Measurements from ENCODE around the gene DCC.

DNA sequence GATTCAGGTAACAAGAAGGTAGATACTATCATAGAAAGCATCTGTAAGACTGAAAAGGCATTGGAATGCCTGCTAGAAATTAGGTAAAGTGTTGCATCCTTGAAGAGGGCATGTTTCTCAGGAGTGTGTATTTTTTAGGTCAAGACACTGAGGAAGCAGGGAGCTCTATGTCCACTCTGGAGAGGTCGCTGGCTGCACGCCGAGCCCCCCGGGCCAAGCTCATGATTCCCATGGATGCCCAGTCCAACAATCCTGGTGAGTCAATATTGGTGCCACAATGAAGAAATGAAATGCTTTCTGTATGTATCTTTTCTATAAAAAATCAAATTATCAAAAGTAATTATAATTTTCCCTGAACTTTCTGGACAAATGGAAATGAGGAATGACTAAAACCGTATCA is 1127.8 kb downstream of the DCC start:
- TF ChIP-seq, protein P1, sequence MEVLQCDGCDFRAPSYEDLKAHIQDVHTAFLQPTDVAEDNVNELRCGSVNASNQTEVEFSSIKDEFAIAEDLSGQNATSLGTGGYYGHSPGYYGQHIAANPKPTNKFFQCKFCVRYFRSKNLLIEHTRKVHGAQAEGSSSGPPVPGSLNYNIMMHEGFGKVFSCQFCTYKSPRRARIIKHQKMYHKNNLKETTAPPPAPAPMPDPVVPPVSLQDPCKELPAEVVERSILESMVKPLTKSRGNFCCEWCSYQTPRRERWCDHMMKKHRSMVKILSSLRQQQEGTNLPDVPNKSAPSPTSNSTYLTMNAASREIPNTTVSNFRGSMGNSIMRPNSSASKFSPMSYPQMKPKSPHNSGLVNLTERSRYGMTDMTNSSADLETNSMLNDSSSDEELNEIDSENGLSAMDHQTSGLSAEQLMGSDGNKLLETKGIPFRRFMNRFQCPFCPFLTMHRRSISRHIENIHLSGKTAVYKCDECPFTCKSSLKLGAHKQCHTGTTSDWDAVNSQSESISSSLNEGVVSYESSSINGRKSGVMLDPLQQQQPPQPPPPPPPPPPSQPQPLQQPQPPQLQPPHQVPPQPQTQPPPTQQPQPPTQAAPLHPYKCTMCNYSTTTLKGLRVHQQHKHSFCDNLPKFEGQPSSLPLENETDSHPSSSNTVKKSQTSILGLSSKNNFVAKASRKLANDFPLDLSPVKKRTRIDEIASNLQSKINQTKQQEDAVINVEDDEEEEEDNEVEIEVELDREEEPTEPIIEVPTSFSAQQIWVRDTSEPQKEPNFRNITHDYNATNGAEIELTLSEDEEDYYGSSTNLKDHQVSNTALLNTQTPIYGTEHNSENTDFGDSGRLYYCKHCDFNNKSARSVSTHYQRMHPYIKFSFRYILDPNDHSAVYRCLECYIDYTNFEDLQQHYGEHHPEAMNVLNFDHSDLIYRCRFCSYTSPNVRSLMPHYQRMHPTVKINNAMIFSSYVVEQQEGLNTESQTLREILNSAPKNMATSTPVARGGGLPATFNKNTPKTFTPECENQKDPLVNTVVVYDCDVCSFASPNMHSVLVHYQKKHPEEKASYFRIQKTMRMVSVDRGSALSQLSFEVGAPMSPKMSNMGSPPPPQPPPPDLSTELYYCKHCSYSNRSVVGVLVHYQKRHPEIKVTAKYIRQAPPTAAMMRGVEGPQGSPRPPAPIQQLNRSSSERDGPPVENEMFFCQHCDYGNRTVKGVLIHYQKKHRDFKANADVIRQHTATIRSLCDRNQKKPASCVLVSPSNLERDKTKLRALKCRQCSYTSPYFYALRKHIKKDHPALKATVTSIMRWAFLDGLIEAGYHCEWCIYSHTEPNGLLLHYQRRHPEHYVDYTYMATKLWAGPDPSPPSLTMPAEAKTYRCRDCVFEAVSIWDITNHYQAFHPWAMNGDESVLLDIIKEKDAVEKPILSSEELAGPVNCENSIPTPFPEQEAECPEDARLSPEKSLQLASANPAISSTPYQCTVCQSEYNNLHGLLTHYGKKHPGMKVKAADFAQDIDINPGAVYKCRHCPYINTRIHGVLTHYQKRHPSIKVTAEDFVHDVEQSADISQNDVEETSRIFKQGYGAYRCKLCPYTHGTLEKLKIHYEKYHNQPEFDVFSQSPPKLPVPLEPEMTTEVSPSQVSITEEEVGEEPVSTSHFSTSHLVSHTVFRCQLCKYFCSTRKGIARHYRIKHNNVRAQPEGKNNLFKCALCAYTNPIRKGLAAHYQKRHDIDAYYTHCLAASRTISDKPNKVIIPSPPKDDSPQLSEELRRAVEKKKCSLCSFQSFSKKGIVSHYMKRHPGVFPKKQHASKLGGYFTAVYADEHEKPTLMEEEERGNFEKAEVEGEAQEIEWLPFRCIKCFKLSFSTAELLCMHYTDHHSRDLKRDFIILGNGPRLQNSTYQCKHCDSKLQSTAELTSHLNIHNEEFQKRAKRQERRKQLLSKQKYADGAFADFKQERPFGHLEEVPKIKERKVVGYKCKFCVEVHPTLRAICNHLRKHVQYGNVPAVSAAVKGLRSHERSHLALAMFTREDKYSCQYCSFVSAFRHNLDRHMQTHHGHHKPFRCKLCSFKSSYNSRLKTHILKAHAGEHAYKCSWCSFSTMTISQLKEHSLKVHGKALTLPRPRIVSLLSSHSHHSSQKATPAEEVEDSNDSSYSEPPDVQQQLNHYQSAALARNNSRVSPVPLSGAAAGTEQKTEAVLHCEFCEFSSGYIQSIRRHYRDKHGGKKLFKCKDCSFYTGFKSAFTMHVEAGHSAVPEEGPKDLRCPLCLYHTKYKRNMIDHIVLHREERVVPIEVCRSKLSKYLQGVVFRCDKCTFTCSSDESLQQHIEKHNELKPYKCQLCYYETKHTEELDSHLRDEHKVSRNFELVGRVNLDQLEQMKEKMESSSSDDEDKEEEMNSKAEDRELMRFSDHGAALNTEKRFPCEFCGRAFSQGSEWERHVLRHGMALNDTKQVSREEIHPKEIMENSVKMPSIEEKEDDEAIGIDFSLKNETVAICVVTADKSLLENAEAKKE (CRISPR knock-in tag; IDR thresholded peaks at IDR 0.05): no peak
- TF ChIP-seq, protein P2, sequence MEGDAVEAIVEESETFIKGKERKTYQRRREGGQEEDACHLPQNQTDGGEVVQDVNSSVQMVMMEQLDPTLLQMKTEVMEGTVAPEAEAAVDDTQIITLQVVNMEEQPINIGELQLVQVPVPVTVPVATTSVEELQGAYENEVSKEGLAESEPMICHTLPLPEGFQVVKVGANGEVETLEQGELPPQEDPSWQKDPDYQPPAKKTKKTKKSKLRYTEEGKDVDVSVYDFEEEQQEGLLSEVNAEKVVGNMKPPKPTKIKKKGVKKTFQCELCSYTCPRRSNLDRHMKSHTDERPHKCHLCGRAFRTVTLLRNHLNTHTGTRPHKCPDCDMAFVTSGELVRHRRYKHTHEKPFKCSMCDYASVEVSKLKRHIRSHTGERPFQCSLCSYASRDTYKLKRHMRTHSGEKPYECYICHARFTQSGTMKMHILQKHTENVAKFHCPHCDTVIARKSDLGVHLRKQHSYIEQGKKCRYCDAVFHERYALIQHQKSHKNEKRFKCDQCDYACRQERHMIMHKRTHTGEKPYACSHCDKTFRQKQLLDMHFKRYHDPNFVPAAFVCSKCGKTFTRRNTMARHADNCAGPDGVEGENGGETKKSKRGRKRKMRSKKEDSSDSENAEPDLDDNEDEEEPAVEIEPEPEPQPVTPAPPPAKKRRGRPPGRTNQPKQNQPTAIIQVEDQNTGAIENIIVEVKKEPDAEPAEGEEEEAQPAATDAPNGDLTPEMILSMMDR (conservative IDR thresholded peaks at IDR 0.05; ENCODE audit: low read depth in 2 of 2): no peak
- TF ChIP-seq ZNF331 (CRISPR knock-in tag; IDR thresholded peaks at IDR 0.05; ENCODE audit: low read depth): no peak
- no peak for TF ChIP-seq STAT1 (IDR thresholded peaks at IDR 0.05; ENCODE audit: unreplicated experiment)
- TF ChIP-seq EZH2 (IDR thresholded peaks at IDR 0.05; ENCODE audit: low read depth, unreplicated experiment): no peak
- no peak for TF ChIP-seq POLR2AphosphoS5 (IDR thresholded peaks at IDR 0.05; ENCODE audit: low read depth)
- no peak for TF ChIP-seq NANOG (IDR thresholded peaks at IDR 0.05; ENCODE audit: borderline replicate concordance)
- TF ChIP-seq, protein P3, sequence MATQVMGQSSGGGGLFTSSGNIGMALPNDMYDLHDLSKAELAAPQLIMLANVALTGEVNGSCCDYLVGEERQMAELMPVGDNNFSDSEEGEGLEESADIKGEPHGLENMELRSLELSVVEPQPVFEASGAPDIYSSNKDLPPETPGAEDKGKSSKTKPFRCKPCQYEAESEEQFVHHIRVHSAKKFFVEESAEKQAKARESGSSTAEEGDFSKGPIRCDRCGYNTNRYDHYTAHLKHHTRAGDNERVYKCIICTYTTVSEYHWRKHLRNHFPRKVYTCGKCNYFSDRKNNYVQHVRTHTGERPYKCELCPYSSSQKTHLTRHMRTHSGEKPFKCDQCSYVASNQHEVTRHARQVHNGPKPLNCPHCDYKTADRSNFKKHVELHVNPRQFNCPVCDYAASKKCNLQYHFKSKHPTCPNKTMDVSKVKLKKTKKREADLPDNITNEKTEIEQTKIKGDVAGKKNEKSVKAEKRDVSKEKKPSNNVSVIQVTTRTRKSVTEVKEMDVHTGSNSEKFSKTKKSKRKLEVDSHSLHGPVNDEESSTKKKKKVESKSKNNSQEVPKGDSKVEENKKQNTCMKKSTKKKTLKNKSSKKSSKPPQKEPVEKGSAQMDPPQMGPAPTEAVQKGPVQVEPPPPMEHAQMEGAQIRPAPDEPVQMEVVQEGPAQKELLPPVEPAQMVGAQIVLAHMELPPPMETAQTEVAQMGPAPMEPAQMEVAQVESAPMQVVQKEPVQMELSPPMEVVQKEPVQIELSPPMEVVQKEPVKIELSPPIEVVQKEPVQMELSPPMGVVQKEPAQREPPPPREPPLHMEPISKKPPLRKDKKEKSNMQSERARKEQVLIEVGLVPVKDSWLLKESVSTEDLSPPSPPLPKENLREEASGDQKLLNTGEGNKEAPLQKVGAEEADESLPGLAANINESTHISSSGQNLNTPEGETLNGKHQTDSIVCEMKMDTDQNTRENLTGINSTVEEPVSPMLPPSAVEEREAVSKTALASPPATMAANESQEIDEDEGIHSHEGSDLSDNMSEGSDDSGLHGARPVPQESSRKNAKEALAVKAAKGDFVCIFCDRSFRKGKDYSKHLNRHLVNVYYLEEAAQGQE (IDR thresholded peaks at IDR 0.05; ENCODE audit: unreplicated experiment): no peak
- TF ChIP-seq ZNF114 (CRISPR knock-in tag; IDR thresholded peaks at IDR 0.05): no peak
- no peak for TF ChIP-seq EZH2phosphoT487 (IDR thresholded peaks at IDR 0.05; ENCODE audit: unreplicated experiment)
- TF ChIP-seq CREB1 (CRISPR knock-in tag; IDR thresholded peaks at IDR 0.05; ENCODE audit: low read depth): no peak

Data from GM23338 (cell line).